Nucleus accumbens (tissue), 56 donors: ENCODE measurements around the gene CHRNE.

Experiments used
- DNase-seq, 56 donors: peaks; one replicate each; lab custom pipeline; 2025; lab: John Stamatoyannopoulos, UW

CHRNE gene

GRCh38 chr17:4903051-4903818 lies at the start of gene CHRNE:
Gene CHRNE, minus strand, starts transcription at chr17:4903098. Its CDS starts 35 bp downstream, at chr17:4903063.
- DNase-seq, result peak in 46 of 56 donors; percentile 10 to 87 (median 48)

GRCh38 chr17:4951486-4951885 lies 48.6 kb upstream of the CHRNE start:
- DNase-seq, result no peak

GRCh38 chr17:4950746-4951204 lies 47.9 kb upstream of the CHRNE start, which contains the start of gene ENO3:
Gene ENO3, plus strand, starts transcription at chr17:4951119. Its CDS starts 711 bp downstream, at chr17:4951830.
- no peak for DNase-seq

GRCh38 chr17:4950075-4950745 lies 47.3 kb upstream of the CHRNE start:
- DNase-seq, result peak in 3 of 56 donors; percentile 13 to 33 (median 21)

- peak in 22 of 56 donors; percentile 27 to 82 (median 52) for DNase-seq
Observed at GRCh38 chr17:4949321-4950074, 46.6 kb upstream of the CHRNE start.

- DNase-seq, result peak in 48 of 56 donors; percentile 42 to 85 (median 70)
Observed at GRCh38 chr17:4948931-4949320, 46.0 kb upstream of the CHRNE start.

GRCh38 chr17:4948166-4948930 lies 45.5 kb upstream of the CHRNE start, which contains the start of gene PFN1:
Gene PFN1, minus strand, starts transcription at chr17:4948530. Its CDS starts 136 bp downstream, at chr17:4948394.
- peak in 54 of 56 donors; percentile 41 to 92 (median 78) for DNase-seq

GRCh38 chr17:4947411-4948165 lies 44.7 kb upstream of the CHRNE start:
- DNase-seq, result peak in 27 of 56 donors; percentile 18 to 64 (median 43)

GRCh38 chr17:4947010-4947410 lies 44.1 kb upstream of the CHRNE start:
- DNase-seq, result peak in 2 of 56 donors; percentile 9 to 37

GRCh38 chr17:4946312-4946976 lies 43.5 kb upstream of the CHRNE start:
- no peak for DNase-seq

GRCh38 chr17:4945944-4946280 lies 43.0 kb upstream of the CHRNE start:
- DNase-seq, result no peak

- DNase-seq, result peak in 20 of 56 donors; percentile 2 to 85 (median 24)
Observed at GRCh38 chr17:4945176-4945943, 42.5 kb upstream of the CHRNE start.

GRCh38 chr17:4944554-4945175 lies 41.8 kb upstream of the CHRNE start:
- no peak for DNase-seq

- DNase-seq, result no peak
Observed at GRCh38 chr17:4944163-4944553, 41.3 kb upstream of the CHRNE start.

- no peak for DNase-seq
Observed at GRCh38 chr17:4942760-4943508, 40.0 kb upstream of the CHRNE start.

GRCh38 chr17:4941319-4941610 lies 38.4 kb upstream of the CHRNE start:
- DNase-seq, result no peak
